HG03558 (cell line): ENCODE measurements around the gene TBC1D22B.
"Not testable (repeated sequence)": the region's sequence is repeated elsewhere in the genome, so short reads cannot be mapped to it uniquely, and the experiment has no call there.

ENCODE experiments used
- ATAC-seq: cut with Tn5 transposase; IDR thresholded peaks from one replicate; pipeline ENCODE4 v1.9.1; 2021; ENCODE audit warnings: moderate number of reproducible peaks; ENCODE audit not compliant: unreplicated experiment; ENCODE audit errors: extremely low read depth

Gene TBC1D22B

GRCh38 chr6:37298958-37299357 lies 41.4 kb downstream of the TBC1D22B start:
- no peak for ATAC-seq

GRCh38 chr6:37299990-37300389 lies 42.4 kb downstream of the TBC1D22B start:
- no peak for ATAC-seq

GRCh38 chr6:37302086-37302686 lies 44.6 kb downstream of the TBC1D22B start:
- no peak for ATAC-seq

- ATAC-seq, result no peak
Observed at GRCh38 chr6:37303091-37303660, 45.6 kb downstream of the TBC1D22B start.

GRCh38 chr6:37303891-37304503 lies 46.4 kb downstream of the TBC1D22B start:
- ATAC-seq, result no peak

- no peak for ATAC-seq
Observed at GRCh38 chr6:37304766-37305165, 47.2 kb downstream of the TBC1D22B start.

- ATAC-seq, result no peak
Observed at GRCh38 chr6:37305841-37306425, 48.4 kb downstream of the TBC1D22B start.

GRCh38 chr6:37306624-37307222 lies 49.2 kb downstream of the TBC1D22B start:
- no peak for ATAC-seq

- not testable (repeated sequence) for ATAC-seq
Observed at GRCh38 chr6:37307484-37307883, 49.9 kb downstream of the TBC1D22B start.

GRCh38 chr6:37308069-37308815 lies 50.7 kb downstream of the TBC1D22B start:
- no peak for ATAC-seq

- no peak for ATAC-seq
Observed at GRCh38 chr6:37309046-37309445, 51.5 kb downstream of the TBC1D22B start.

- no peak for ATAC-seq
Observed at GRCh38 chr6:37309692-37310091, 52.1 kb downstream of the TBC1D22B start.

GRCh38 chr6:37310966-37311365 lies 53.4 kb downstream of the TBC1D22B start:
- no peak for ATAC-seq

GRCh38 chr6:37311741-37312473 lies 54.3 kb downstream of the TBC1D22B start:
- no peak for ATAC-seq

GRCh38 chr6:37313723-37314486 lies 56.3 kb downstream of the TBC1D22B start:
- ATAC-seq, result no peak

- no peak for ATAC-seq
Observed at GRCh38 chr6:37314487-37315156, 57.0 kb downstream of the TBC1D22B start.

- ATAC-seq, result no peak
Observed at GRCh38 chr6:37315157-37315515, 57.6 kb downstream of the TBC1D22B start.

GRCh38 chr6:37316071-37316470 lies 58.5 kb downstream of the TBC1D22B start:
- ATAC-seq, result no peak
